Hepatocyte (in vitro differentiated cells): ENCODE measurements around the gene TYMS.

Source experiments
- EZH2 ChIP-seq: fragments of 200-600 bp; sonication (generic); IDR thresholded peaks from 2 replicates; pipeline ENCODE4 v1.6.1; 2016; ENCODE audit warnings: antibody characterized with exemption, mild to moderate bottlenecking, borderline replicate concordance
- EZH2phosphoT487 ChIP-seq: fragments of 200-600 bp; sonication (generic); IDR thresholded peaks from one replicate; pipeline ENCODE4 v1.6.1; 2018; ENCODE audit warnings: antibody characterized with exemption, mild to moderate bottlenecking, low read depth, moderate library complexity; ENCODE audit not compliant: unreplicated experiment, severe bottlenecking
- TF ChIP-seq, protein P1 (sequence below): fragments of 200-600 bp; sonication (generic); IDR thresholded peaks from 2 replicates; pipeline ENCODE4 v1.5.1; 2016; ENCODE audit warnings: antibody characterized with exemption, mild to moderate bottlenecking; ENCODE audit not compliant: poor library complexity

DNA sequence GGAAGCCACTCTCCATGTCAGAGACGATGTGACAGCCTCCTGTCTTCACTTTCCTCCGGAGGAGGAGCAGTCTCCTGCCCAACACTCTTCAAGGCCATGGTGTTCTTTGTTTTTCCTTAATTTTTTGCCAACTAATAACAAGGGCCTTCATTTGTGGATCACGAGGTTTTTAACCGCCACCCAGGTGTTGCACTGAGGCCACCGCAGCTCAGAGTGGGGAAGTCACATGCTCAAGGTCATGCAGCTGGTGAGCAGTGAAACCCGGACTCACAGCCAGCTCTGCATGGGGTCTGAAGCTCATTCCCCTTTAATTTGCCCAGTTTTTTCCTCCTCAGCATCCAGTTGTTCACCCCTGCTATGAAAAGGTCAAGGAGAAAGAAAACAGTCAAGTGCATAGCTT, 35.4 kb downstream of the TYMS start:
- TF ChIP-seq, protein P1, sequence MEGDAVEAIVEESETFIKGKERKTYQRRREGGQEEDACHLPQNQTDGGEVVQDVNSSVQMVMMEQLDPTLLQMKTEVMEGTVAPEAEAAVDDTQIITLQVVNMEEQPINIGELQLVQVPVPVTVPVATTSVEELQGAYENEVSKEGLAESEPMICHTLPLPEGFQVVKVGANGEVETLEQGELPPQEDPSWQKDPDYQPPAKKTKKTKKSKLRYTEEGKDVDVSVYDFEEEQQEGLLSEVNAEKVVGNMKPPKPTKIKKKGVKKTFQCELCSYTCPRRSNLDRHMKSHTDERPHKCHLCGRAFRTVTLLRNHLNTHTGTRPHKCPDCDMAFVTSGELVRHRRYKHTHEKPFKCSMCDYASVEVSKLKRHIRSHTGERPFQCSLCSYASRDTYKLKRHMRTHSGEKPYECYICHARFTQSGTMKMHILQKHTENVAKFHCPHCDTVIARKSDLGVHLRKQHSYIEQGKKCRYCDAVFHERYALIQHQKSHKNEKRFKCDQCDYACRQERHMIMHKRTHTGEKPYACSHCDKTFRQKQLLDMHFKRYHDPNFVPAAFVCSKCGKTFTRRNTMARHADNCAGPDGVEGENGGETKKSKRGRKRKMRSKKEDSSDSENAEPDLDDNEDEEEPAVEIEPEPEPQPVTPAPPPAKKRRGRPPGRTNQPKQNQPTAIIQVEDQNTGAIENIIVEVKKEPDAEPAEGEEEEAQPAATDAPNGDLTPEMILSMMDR = no peak
- no peak for TF ChIP-seq EZH2
- no peak for TF ChIP-seq EZH2phosphoT487
